Glutamatergic neuron (in vitro differentiated cells): ENCODE data around the gene MARK3. TPM values are rescaled to one million over a fixed set of nuclear protein-coding genes. Genes with fewer than 3 reads are reported as not detected.

Source experiments
- DNase-seq: peaks from one replicate; pipeline ENCODE4 v3.0.0; 2022
- H3K27ac Mint-ChIP-seq: one replicate; pipeline ENCODE4 v1.8.0; 2020; ENCODE audit warnings: mild to moderate bottlenecking, mixed read lengths, inconsistent platforms; ENCODE audit not compliant: unreplicated experiment
- H3K27me3 Mint-ChIP-seq: one replicate; pipeline ENCODE4 v1.8.0; 2020; ENCODE audit warnings: mild to moderate bottlenecking, moderate library complexity, mixed read lengths, inconsistent platforms; ENCODE audit not compliant: unreplicated experiment
- H3K36me3 Mint-ChIP-seq: one replicate; pipeline ENCODE4 v1.8.0; 2020; ENCODE audit warnings: mild to moderate bottlenecking, mixed read lengths, inconsistent platforms; ENCODE audit not compliant: unreplicated experiment
- H3K4me1 Mint-ChIP-seq: one replicate; pipeline ENCODE4 v1.8.0; 2020; ENCODE audit warnings: mild to moderate bottlenecking, low read depth, mixed read lengths, inconsistent platforms; ENCODE audit not compliant: unreplicated experiment
- H3K4me3 Mint-ChIP-seq: one replicate; pipeline ENCODE4 v1.8.0; 2020; ENCODE audit warnings: mild to moderate bottlenecking, mixed read lengths, inconsistent platforms; ENCODE audit not compliant: unreplicated experiment
- H3K9me3 Mint-ChIP-seq: one replicate; pipeline ENCODE4 v1.8.0; 2020; ENCODE audit warnings: mild to moderate bottlenecking, moderate library complexity, mixed read lengths, inconsistent platforms; ENCODE audit not compliant: unreplicated experiment
- CTCF ChIP-seq: fragments of 200-600 bp; sonication (generic); IDR thresholded peaks from one replicate; pipeline ENCODE4 v1.5.0; 2021; ENCODE audit not compliant: partially characterized antibody, unreplicated experiment
- total RNA-seq: library from RNA; stranded (reverse); fragmentation: NEBNext Ultra II Directional; extraction: Animal tissue kit (Norgen Biotek cat#: 25700); gene quantifications from one replicate; pipeline ENCODE4 v1.2.1, GENCODE V29; 2021; ENCODE audit not compliant: unreplicated experiment

MARK3 gene
- total RNA-seq, 1 donor from 2014 or later, result 110 TPM

- no peaks in the 10 kb centered on the region for H3K27me3 Mint-ChIP-seq
- no peaks in the 10 kb centered on the region for H3K36me3 Mint-ChIP-seq
- TF ChIP-seq CTCF, result no peak
- H3K27ac Mint-ChIP-seq, result no peak overlapping the region
- DNase-seq, result no peak
- H3K4me3 Mint-ChIP-seq, result no peak overlapping the region
- peaks cover 6% of the 10 kb centered on the region for H3K4me1 Mint-ChIP-seq
- H3K9me3 Mint-ChIP-seq, result no peaks in the 10 kb centered on the region
Observed at GRCh38 chr14:103450416-103450815, 65.2 kb downstream of the MARK3 start.

- no peak overlapping the region for H3K27ac Mint-ChIP-seq
- H3K36me3 Mint-ChIP-seq, result no peaks in the 10 kb centered on the region
- no peaks in the 10 kb centered on the region for H3K27me3 Mint-ChIP-seq
- TF ChIP-seq CTCF, result no peak
- H3K9me3 Mint-ChIP-seq, result no peaks in the 10 kb centered on the region
- H3K4me3 Mint-ChIP-seq, result no peak overlapping the region
- no peaks in the 10 kb centered on the region for H3K4me1 Mint-ChIP-seq
- no peak for DNase-seq
Observed at GRCh38 chr14:103451401-103451800, 66.2 kb downstream of the MARK3 start.

- no peaks in the 10 kb centered on the region for H3K27me3 Mint-ChIP-seq
- H3K27ac Mint-ChIP-seq, result no peak overlapping the region
- no peak overlapping the region for H3K4me3 Mint-ChIP-seq
- H3K9me3 Mint-ChIP-seq, result no peaks in the 10 kb centered on the region
- no peaks in the 10 kb centered on the region for H3K4me1 Mint-ChIP-seq
- H3K36me3 Mint-ChIP-seq, result no peaks in the 10 kb centered on the region
- no peak for TF ChIP-seq CTCF
- DNase-seq, result no peak
Observed at GRCh38 chr14:103453791-103454190, 68.6 kb downstream of the MARK3 start.

- TF ChIP-seq CTCF, result no peak
- Mint-ChIP-seq H3K27me3 (no peaks in the 10 kb centered on the region), H3K4me3 (no peak overlapping the region), H3K27ac (no peak overlapping the region), H3K36me3 (no peaks in the 10 kb centered on the region), H3K9me3 (no peaks in the 10 kb centered on the region), H3K4me1 (no peaks in the 10 kb centered on the region)
- DNase-seq, result no peak
Observed at GRCh38 chr14:103456167-103456835, 71.1 kb downstream of the MARK3 start.

- Mint-ChIP-seq H3K4me1 (no peaks in the 10 kb centered on the region), H3K27me3 (peaks cover 2% of the 10 kb centered on the region), H3K4me3 (no peak overlapping the region), H3K36me3 (no peaks in the 10 kb centered on the region), H3K9me3 (peaks cover 1% of the 10 kb centered on the region), H3K27ac (no peak overlapping the region)
- no peak for DNase-seq
- TF ChIP-seq CTCF, result no peak
Observed at GRCh38 chr14:103460415-103460814, 75.2 kb downstream of the MARK3 start.
